GM18951 (cell line): ENCODE measurements around the gene SCAPER.
"Not testable (repeated sequence)": the region's sequence is repeated elsewhere in the genome, so short reads cannot be mapped to it uniquely, and the experiment has no call there.

ENCODE experiments used
- POLR2A ChIP-seq: IDR thresholded peaks from 4 replicates; pipeline ENCODE4 v1.6.1; 2011; ENCODE audit warnings: mild to moderate bottlenecking; ENCODE audit not compliant: insufficient read length, insufficient read depth; ENCODE audit errors: extremely low read depth
- in situ Hi-C: fragments of 300-500 bp; cut with MboI; formaldehyde crosslinking; loops from one replicate; pipeline ENCODE4 v1.12.0; 2022; ENCODE audit warnings: low sequenced_read_pairs, mixed read lengths, inconsistent platforms; ENCODE audit not compliant: unreplicated experiment

The SCAPER gene

DNA sequence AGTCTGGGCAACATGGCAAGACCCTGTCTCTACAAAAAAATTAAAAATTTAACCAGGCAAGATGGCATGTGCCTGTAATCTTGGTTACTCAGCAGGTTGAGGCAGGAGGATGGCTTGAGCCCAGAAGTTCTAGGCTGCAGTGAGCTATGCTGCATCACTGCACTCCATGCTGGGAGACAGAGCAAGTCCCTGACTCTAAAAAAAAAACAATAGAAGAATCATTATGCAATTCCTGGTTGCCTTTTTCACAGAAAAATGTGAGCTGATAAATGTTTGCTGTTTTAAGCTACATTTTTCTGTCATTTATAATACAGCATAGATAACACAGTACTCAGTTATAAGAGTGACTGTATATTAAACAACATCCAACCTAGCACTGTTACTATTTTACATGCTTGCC lies 148.8 kb downstream of the SCAPER start:
- in situ Hi-C loops = no loop called here
- no peak for TF ChIP-seq POLR2A

DNA sequence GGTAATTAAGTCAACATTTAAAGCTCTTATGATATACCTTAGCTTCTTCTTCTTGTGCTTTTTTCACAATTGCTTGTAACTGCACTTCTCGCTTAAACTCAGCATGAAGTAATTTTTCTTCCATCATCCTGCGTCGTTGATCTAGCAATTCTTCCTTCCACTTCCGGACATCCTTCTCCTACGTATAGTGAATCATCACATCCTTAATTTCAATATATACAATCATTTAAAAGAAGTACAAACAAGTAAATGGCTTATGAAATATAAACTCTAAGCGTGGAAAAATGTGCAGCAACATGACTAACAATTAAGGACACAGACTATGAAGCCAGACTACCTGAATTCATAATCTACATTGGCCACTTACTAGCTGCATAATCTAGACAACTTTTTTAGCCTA lies 151.4 kb downstream of the SCAPER start:
- TF ChIP-seq POLR2A = no peak
- in situ Hi-C loops = no loop called here

DNA sequence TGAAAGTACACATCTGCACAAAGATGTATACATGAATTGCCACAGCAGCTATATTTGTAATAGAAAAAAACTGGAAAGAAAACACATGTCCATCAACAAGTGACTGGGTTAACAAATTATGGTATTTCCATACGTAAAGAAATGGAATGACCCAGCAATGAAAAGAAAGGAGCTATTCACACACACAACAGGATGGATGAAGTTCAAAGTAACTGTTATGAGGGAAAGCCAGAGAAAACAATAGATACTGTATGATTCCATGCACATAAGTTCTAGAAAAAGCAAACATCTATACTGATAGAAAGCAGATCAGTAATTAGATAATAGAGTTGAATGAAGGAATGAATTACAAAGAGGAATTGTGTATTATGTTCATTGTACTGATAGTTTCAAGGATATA lies 152.0 kb downstream of the SCAPER start:
- TF ChIP-seq POLR2A = no peak
- in situ Hi-C loops = no loop called here

DNA sequence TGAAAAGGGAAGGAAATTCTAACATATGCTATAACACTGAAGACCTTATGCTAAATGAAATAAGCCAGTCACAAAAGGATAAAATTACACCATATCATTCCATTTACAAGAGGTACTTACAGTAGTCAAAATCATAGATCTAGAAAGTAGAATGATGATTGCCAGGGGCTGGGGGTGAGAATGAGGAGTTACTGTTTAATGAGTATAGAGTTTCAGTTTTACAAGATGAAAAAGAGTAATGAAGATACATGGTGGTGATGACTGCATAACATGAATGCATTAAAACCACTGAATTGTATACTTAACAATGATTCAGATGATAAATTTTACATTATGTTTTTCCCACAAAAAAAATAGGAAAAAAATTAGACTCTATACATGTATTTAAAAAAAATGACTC lies 152.6 kb downstream of the SCAPER start:
- in situ Hi-C loops = no loop called here
- no peak for TF ChIP-seq POLR2A

DNA sequence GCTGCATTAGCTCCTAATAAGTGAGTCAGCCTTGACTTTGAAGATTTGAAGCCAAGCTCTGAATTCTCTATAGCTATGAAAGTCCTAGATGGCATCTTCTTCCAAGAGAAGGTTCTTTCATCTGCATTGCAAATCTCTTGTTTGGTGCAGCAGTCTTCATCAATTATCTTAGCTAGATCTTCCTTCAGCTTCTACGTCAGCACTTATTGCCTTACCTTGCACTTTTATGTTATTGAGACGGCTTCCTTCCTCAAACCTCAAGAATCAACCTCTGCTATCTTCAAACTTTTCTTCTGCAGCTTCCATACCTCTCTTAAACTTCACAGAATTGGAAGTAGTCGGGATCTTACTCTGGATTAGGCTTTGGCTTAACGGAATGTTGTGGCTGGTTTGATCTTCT lies 167.6 kb downstream of the SCAPER start:
- no peak for TF ChIP-seq POLR2A
- in situ Hi-C loops = no loop called here

DNA sequence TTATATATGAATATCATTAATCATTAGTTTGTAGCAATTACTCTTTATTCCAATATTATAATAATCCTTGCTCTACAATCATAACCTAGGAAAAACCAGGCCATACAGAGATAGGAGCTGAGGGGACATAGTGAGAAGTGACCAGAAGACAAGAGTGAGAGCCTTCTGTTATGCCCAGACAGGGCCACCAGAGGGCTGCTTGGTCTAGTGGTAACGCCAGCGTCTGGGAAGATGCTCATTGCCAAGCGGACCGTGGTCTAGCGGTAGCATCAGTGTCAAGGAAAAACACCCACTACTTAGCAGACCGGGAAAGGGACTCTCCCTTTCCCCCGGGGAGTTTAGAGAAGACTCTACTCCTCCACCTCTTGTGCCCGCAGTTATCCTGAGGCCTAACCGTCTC lies 172.8 kb downstream of the SCAPER start:
- in situ Hi-C loops = not testable (repeated sequence)

DNA sequence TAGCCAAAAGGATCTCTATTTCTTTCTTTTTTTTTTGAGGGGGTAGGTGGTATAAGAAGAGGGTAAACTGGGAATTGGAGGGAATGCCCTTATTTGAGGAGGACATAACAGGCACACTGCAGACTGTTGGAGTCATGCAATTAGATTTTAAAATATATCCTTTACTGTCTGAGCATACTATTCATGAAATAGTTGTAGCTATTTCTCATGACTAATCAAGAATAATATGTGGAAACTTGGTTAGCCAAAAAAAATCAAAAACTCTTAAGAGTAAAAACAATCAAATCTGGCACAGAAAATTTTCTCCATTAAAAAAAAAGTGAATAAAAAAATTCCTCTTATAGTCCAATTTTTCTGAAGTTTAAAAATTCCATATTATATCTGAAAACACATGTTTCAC lies 174.9 kb downstream of the SCAPER start:
- TF ChIP-seq POLR2A = no peak
- in situ Hi-C loops = no loop called here

DNA sequence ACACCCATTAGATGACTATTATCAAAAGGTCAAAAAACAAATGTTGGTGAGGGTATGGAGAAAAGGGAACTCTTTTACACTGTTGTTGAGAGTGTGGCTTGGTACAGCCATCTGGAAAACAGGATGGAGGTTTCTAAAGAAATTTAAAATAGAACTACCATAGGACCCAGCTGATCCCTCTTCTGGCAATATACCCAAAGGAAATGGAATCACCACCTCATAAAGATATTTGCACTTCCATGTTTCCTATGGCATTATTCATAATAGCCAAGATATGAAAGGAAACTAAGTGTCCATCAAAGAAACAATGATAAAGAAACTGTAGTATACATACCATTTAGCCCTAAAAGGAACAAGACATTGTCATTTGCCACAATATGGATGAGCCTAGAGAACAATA lies 186.3 kb downstream of the SCAPER start:
- TF ChIP-seq POLR2A = no peak
- in situ Hi-C loops = no loop called here

DNA sequence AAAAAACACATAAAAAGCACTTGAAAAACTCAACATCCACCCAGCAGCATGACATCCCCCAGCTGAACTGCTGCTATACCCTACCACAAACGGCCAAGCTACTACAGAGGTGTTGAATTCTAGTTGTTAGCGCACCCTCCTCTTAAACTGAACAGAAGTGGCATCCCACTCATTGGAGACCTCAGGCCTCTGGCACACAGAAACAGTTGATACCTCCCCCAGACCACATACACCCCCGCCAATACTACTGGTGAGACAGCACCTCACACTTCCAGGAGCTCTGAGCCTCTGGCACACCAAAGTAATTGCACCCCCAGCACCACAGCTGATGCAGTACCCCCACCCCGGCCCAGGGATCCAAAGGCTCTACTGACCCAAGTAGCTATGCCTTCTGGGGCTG lies 190.2 kb downstream of the SCAPER start:
- no peak for TF ChIP-seq POLR2A
- in situ Hi-C loops = no loop called here

DNA sequence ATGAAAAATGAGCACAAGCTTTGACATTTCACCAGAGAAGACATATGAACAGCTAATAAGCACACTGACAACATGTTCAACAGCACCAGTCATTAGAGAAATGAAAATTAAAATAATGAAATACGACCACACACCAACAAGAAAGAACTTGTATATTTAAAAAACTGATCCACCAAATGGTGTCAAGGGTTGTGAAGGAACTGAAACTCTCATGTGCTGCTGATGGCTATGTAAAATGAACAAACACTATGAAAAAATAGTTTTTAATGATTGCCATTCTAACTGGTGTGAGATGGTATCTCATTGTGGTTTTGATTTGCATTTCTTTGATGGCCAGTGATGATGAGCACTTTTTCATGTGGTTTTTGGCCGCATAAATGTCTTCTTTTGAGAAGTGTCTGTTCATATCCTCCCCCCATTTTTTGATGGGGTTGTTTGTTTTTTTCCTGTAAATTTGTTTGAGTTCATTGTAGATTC lies 193.8 kb downstream of the SCAPER start:
- in situ Hi-C loops = no loop called here
- no peak for TF ChIP-seq POLR2A

DNA sequence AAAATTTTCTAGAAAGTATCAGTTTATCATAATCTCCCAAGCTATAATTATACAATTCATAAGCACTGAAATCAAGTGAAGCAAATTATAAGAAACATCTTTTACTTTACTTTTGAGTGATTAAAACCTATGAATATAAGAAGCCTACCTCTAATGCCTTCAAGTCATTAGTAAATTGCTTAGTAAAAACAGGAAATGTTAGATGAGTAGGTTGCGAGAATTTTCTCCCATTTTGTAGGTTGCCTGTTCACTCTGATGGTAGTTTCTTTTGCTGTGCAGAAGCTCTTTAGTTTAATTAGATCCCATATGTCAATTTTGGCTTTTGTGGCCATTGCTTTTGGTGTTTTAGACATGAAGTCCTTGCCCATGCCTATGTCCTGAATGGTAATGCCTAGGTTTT lies 201.1 kb downstream of the SCAPER start:
- in situ Hi-C loops = not testable (repeated sequence)

DNA sequence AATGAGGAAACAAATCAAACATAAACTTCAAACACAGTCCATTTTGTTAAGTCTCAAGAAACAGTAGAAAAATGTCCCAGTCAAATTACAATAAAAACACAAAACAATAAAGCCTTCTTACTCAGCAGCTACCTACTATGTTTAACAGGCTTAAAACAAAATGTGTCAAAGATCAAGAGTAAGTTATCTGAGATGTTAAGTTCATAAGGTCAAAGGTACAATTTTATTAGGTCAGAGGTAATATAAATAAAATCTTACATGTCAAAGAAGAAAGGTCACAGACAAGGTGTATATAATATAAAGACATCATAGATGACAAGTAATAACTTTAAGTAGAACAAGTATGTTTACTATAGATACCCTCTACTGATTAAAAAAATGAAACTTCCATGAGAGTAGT lies 208.3 kb downstream of the SCAPER start:
- no peak for TF ChIP-seq POLR2A
- in situ Hi-C loops = no loop called here

DNA sequence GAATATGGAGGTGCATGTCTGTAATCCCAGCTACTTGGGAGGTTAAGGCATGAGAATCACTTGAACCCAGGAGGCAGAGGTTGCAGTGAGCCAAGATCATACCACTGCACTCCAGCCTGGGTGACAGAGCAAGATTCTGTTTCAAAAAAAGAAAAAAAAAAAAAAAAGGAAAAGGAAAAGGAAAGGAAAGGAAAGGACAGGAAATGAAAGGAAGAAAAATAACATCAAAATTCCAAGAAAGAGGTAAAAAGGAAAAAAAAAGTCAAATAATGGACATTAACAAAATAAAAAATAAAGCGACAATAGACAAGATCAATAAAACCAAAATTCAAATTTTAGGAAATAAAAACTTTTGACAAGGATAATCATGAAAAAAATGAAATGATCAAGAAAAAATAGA lies 212.6 kb downstream of the SCAPER start:
- in situ Hi-C loops = not testable (repeated sequence)

DNA sequence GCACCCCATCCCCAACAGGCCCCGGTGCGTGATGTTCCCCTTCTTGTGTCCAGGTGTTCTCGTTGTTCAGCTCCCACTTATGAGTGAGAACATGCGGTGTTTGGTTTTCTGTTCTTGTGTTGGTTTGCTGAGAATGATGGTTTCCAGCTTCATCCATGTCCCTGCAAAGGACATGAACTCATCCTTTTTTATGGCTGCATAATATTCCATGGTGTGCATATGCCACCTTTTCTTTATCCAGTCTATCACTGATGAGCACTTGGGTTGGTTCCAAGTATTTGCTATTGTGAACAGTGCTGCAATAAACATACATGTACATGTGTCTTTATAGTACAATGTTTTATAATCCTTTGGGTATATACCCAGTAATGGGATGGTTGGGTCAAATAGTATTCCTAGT lies 217.5 kb downstream of the SCAPER start:
- in situ Hi-C loops = not testable (repeated sequence)

DNA sequence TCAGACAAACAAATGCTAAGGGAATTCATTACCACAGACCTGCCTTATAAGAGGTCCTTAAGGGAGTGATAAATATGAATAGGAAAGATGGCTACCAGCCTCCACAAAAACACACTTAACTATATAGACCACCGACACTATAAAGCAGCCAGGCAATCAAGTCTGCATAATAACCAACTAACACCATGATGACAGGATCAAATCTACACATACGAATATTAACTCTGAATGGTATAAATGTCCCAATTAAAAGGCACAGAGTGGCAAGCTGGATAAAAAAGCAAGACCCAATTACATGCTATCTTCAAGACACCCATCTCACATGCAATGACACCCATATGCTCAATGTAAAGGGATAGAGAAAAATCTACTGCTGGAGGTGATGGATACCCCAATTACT lies 221.1 kb downstream of the SCAPER start:
- in situ Hi-C loops = no loop called here
- no peak for TF ChIP-seq POLR2A

DNA sequence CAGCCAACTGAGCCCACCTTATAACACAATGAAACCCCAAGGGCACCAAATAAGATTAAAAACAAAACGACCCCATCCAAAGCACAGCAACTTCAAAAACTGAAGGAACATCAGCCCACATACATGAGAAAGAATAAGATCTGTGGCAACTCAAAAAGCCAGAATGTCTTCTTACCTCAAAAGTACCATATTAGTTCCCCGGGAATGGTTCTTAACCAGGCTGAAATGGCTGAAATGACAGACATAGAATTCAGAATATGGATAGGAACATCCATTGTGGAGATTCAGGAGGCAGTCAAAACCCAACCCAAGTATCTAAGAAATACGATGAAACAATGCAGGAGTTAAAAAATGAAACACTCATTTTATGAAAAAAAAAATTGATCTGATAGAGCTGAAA lies 222.3 kb downstream of the SCAPER start:
- no peak for TF ChIP-seq POLR2A
- in situ Hi-C loops = no loop called here
